OCI-LY3 (cell line): ENCODE measurements around the gene KRTAP5-3.

Source experiments
- CTCF ChIP-seq: fragments of 200-600, 300-600 bp; sonication (generic); IDR thresholded peaks from 2 replicates; pipeline ENCODE4 v1.5.1; 2014; ENCODE audit warnings: antibody characterized with exemption, low read length, low read depth
- EZH2phosphoT487 ChIP-seq: fragments of 200-600 bp; shearing (Covaris generic); IDR thresholded peaks from 2 replicates; pipeline ENCODE4 v1.6.1; 2018; ENCODE audit warnings: antibody characterized with exemption, mixed run types, low read depth

GRCh38 chr11:1651411-1651980 is 43.2 kb upstream of the KRTAP5-3 start:
- TF ChIP-seq CTCF = no peak
- TF ChIP-seq EZH2phosphoT487 = no peak
